Ishikawa (cell line): Measurements from ENCODE around the gene PRSS12.

Source experiments
- CEBPB ChIP-seq: IDR thresholded peaks from 2 replicates; pipeline ENCODE4 v1.6.1; 2012
- CREB1 ChIP-seq: IDR thresholded peaks from 2 replicates; pipeline ENCODE4 v1.6.1; 2012; ENCODE audit warnings: low read depth
- EGR1 ChIP-seq: IDR thresholded peaks from 2 replicates; pipeline ENCODE4 v1.6.1; 2012
- EP300 ChIP-seq: IDR thresholded peaks from 2 replicates; pipeline ENCODE4 v1.6.1; 2012; ENCODE audit warnings: borderline replicate concordance
- FOXM1 ChIP-seq: IDR thresholded peaks from 2 replicates; pipeline ENCODE4 v1.6.1; 2012; ENCODE audit warnings: low read depth, borderline replicate concordance
- NFIC ChIP-seq: IDR thresholded peaks from 2 replicates; pipeline ENCODE4 v1.6.1; 2012
- RAD21 ChIP-seq: IDR thresholded peaks from 2 replicates; pipeline ENCODE4 v1.6.1; 2012; ENCODE audit warnings: low read depth
- REST ChIP-seq: IDR thresholded peaks from 2 replicates; pipeline ENCODE4 v1.6.1; 2012; ENCODE audit warnings: low read depth, mild to moderate bottlenecking
- TAF1 ChIP-seq: IDR thresholded peaks from 2 replicates; pipeline ENCODE4 v1.6.1; 2012; ENCODE audit warnings: low read depth, mild to moderate bottlenecking
- TCF12 ChIP-seq: IDR thresholded peaks from 2 replicates; pipeline ENCODE4 v1.6.1; 2012; ENCODE audit warnings: low read depth
- TEAD4 ChIP-seq: IDR thresholded peaks from 2 replicates; pipeline ENCODE4 v1.6.1; 2012
- USF1 ChIP-seq: IDR thresholded peaks from 2 replicates; pipeline ENCODE4 v1.6.1; 2012
- YY1 ChIP-seq: IDR thresholded peaks from 2 replicates; pipeline ENCODE4 v1.6.1; 2012; ENCODE audit warnings: low read depth
- ZBTB7A ChIP-seq: IDR thresholded peaks from 2 replicates; pipeline ENCODE4 v1.6.1; 2012; ENCODE audit warnings: low read depth
- TF ChIP-seq, protein P1 (sequence below): IDR thresholded peaks from 2 replicates; pipeline ENCODE4 v1.6.1; 2012

Gene PRSS12

DNA sequence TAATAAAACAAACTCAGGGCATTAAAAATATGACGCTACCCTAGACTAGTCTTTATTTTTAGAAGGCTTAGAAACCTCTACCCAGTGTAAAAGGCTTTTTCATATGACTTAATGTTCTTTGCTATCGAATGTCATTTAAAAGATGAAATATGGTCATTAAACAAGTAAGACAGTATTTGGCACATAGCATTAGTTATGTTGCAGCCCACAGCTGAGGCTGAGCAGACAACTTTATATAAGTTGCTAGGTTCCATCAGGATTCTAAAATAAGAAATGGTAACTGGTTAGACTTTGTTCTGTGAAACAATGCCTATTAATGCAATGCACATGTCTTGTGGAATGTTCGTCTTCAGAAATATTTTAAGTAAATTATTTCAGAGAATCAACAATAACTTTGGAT lies 10.4 kb upstream of the PRSS12 start:
- TF ChIP-seq YY1 (no peak), TAF1 (no peak), USF1 (no peak), FOXM1 (no peak), EP300 (no peak), REST (no peak), NFIC (no peak), CREB1 (no peak), RAD21 (no peak), TCF12 (no peak), CEBPB (no peak), TEAD4 (no peak), ZBTB7A (no peak), EGR1 (no peak)
- TF ChIP-seq, protein P1, sequence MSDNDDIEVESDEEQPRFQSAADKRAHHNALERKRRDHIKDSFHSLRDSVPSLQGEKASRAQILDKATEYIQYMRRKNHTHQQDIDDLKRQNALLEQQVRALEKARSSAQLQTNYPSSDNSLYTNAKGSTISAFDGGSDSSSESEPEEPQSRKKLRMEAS = no peak

DNA sequence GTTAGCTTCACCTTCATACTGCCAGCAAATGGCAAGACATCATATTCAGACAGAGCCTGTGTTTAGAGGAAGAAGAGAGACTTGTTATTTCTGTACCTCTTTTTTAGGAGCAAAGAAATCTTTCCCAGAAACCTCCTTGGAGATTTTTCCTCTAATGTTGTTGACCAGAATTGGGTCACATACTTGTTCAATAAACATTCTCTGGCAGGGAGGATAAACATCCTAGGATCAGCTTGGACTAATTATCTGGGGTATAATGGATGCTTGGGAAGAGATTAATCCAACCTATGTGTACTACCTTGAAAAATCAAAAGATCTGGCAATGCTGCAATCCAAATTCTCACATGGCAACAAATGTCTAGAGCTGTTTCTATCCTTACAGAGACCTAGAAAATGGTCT lies 8.4 kb upstream of the PRSS12 start:
- TF ChIP-seq NFIC = no peak
- TF ChIP-seq RAD21 = no peak
- no peak for TF ChIP-seq TEAD4
- no peak for TF ChIP-seq REST
- no peak for TF ChIP-seq EP300
- TF ChIP-seq, protein P1 = no peak
- TF ChIP-seq FOXM1 = no peak
- no peak for TF ChIP-seq YY1
- no peak for TF ChIP-seq CREB1
- TF ChIP-seq CEBPB = no peak
- no peak for TF ChIP-seq ZBTB7A
- no peak for TF ChIP-seq TCF12
- no peak for TF ChIP-seq USF1
- TF ChIP-seq TAF1 = no peak
- no peak for TF ChIP-seq EGR1

GRCh38 chr4:118360106-118360505 lies 7.3 kb upstream of the PRSS12 start:
- TF ChIP-seq YY1 = no peak
- no peak for TF ChIP-seq REST
- no peak for TF ChIP-seq NFIC

DNA sequence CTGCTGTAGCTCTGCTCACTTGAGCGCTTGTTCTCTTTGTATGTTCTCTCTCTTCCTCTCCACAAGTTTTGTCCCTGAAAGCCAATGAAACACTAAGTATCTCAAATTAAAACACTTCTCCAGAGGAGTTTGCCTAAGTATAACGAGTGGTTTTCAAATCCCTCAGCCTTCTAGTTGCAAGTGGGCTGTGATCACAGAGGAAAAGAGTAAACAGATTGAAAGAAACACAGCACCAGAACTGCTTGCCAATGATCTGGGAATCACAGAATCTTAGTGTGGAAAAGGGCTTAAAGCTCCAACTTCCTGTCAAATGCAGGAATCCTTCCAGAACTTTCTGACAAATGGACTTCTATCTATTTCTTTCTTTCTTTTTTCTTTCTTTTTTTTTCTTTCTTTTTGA lies 4.8 kb upstream of the PRSS12 start:
- TF ChIP-seq TEAD4 (no peak), CEBPB (no peak), TCF12 (no peak)

GRCh38 chr4:118356731-118357130 lies 3.9 kb upstream of the PRSS12 start:
- no peak for TF ChIP-seq USF1
- TF ChIP-seq CREB1 = no peak
- TF ChIP-seq NFIC = no peak
- no peak for TF ChIP-seq YY1
- no peak for TF ChIP-seq TAF1
- no peak for TF ChIP-seq FOXM1
- no peak for TF ChIP-seq CEBPB
- TF ChIP-seq EGR1 = no peak
- TF ChIP-seq REST = no peak
- TF ChIP-seq, protein P1 = no peak
- TF ChIP-seq RAD21 = no peak
- no peak for TF ChIP-seq EP300
- TF ChIP-seq TCF12 = no peak
- TF ChIP-seq ZBTB7A = no peak
- TF ChIP-seq TEAD4 = no peak
